Endothelial cell of umbilical vein (primary cell): ENCODE measurements around the gene BLM. TPM values are rescaled to one million over a fixed set of nuclear protein-coding genes. Genes with fewer than 3 reads are reported as not detected.

Experiments
- BruUV-seq: library from RNA; stranded (reverse); fragments of 400-500 nt; replicated peaks from 2 replicates; lab custom pipeline; 2021; lab: Mats Ljungman, UMichigan
- CTCF ChIA-PET: fragments of 300-600, 350-600 bp; sonication (Branson Sonifier 250); formaldehyde crosslinking; loops from one replicate; lab custom pipeline; 2021; ENCODE audit warnings: antibody characterized with exemption, inconsistent platforms; lab: Charles Lee
- POLR2A ChIA-PET: fragments of 300-600, 350-600 bp; sonication (Branson Sonifier 250); formaldehyde crosslinking; loops from one replicate; lab custom pipeline; 2021; ENCODE audit warnings: antibody characterized with exemption, inconsistent platforms; lab: Charles Lee
- DNase-seq: peaks from one replicate; pipeline ENCODE4 v3.0.0-alpha.2; 2011; ENCODE audit warnings: low read depth, low spot score
- FAIRE-seq: peaks from 2 replicates; lab custom pipeline; 2011; peaks lifted over from hg19 to GRCh38; lab: Jason Lieb, UNC
- H2AFZ ChIP-seq: 2 replicates; pipeline ENCODE4 v1.6.0; 2012; ENCODE audit warnings: low read depth, low read length, control low read depth, inconsistent platforms
- H3K27ac ChIP-seq: 2 replicates; pipeline ENCODE4 v1.5.1; 2011; ENCODE audit warnings: low read depth, mild to moderate bottlenecking, control low read depth, low read length, moderate library complexity; ENCODE audit not compliant: insufficient read depth
- H3K27me3 ChIP-seq, 2 experiments: 2 replicates each; pipeline versions ENCODE4 v1.6.0 to v1.6.1; 2011; ENCODE audit warnings: low read length in 2 of 2, mixed read lengths in 1 of 2; ENCODE audit not compliant: control insufficient read depth in 2 of 2, insufficient read depth in 2 of 2
- H3K36me3 ChIP-seq, 2 experiments: 2 replicates in 1 of 2; 3 replicates in 1 of 2; pipeline ENCODE4 v1.5.1; 2011; ENCODE audit warnings: low read length in 2 of 2, mild to moderate bottlenecking in 1 of 2, moderate library complexity in 1 of 2; ENCODE audit not compliant: control insufficient read depth in 2 of 2, insufficient read depth in 2 of 2; ENCODE audit errors: extremely low read depth in 1 of 2
- H3K4me1 ChIP-seq: 3 replicates; pipeline ENCODE4 v1.5.1; 2011; ENCODE audit warnings: mild to moderate bottlenecking, low read length; ENCODE audit not compliant: control insufficient read depth, insufficient read depth; ENCODE audit errors: extremely low read depth
- H3K4me2 ChIP-seq: 2 replicates; pipeline ENCODE4 v1.6.1; 2011; ENCODE audit warnings: low read length, control low read depth, mixed read lengths; ENCODE audit not compliant: insufficient read depth
- H3K4me3 ChIP-seq, 3 experiments: fragments of 200-600 bp in 1 of 3; sonication (generic), shearing (Covaris generic) in 1 of 3; replicated peaks in 1 of 3; 2 replicates each; pipeline ENCODE4 v1.5.1; 2011 to 2016; ENCODE audit warnings: control low read depth in 3 of 3, low read length in 3 of 3, mild to moderate bottlenecking in 2 of 3, inconsistent platforms in 1 of 3, low read depth in 1 of 3, moderate library complexity in 1 of 3; ENCODE audit not compliant: insufficient read depth in 1 of 3
- H3K79me2 ChIP-seq: 2 replicates; pipeline ENCODE4 v1.6.0; 2012; ENCODE audit warnings: low read length, inconsistent platforms; ENCODE audit not compliant: control insufficient read depth, insufficient read depth
- H3K9ac ChIP-seq: replicated peaks from 2 replicates; pipeline ENCODE3; 2011; ENCODE audit warnings: low read length, control low read depth; ENCODE audit not compliant: insufficient read depth; ENCODE audit errors: extremely low read depth
- H3K9me1 ChIP-seq: replicated peaks from 3 replicates; pipeline ENCODE4 v1.6.0; 2011; ENCODE audit warnings: mild to moderate bottlenecking, low read length; ENCODE audit not compliant: control insufficient read depth, insufficient read depth; ENCODE audit errors: extremely low read depth
- H3K9me3 ChIP-seq: replicated peaks from 2 replicates; pipeline ENCODE4 v1.5.1; 2012; ENCODE audit warnings: low read length, inconsistent platforms; ENCODE audit not compliant: control insufficient read depth, insufficient read depth
- H4K20me1 ChIP-seq: replicated peaks from 2 replicates; pipeline ENCODE3; 2011; ENCODE audit warnings: mild to moderate bottlenecking, low read length; ENCODE audit not compliant: control insufficient read depth, insufficient read depth; ENCODE audit errors: extremely low read depth
- CTCF ChIP-seq, 2 donors: IDR thresholded peaks; 1 replicate in 1 of 2; 2 replicates in 1 of 2; pipeline ENCODE4 v1.5.1; 2011; ENCODE audit warnings: low read length in 2 of 2, mild to moderate bottlenecking in 2 of 2, moderate library complexity in 2 of 2, control low read depth in 1 of 2, inconsistent platforms in 1 of 2, low read depth in 1 of 2; ENCODE audit not compliant: insufficient read depth in 1 of 2; ENCODE audit errors: extremely low read depth in 1 of 2
- EZH2 ChIP-seq: IDR thresholded peaks from 2 replicates; pipeline ENCODE4 v1.6.1; 2012; ENCODE audit warnings: borderline replicate concordance, low read depth, mild to moderate bottlenecking, moderate library complexity, low read length, inconsistent platforms; ENCODE audit not compliant: severe bottlenecking
- FOS ChIP-seq: IDR thresholded peaks from 2 replicates; pipeline ENCODE4 v1.6.1; 2011; ENCODE audit warnings: mild to moderate bottlenecking, low read length, moderate library complexity, borderline replicate concordance; ENCODE audit not compliant: insufficient read depth
- GATA2 ChIP-seq: IDR thresholded peaks from 2 replicates; pipeline ENCODE4 v1.7.0; 2011; ENCODE audit warnings: low read depth, mild to moderate bottlenecking, moderate library complexity, mixed read lengths, low read length; ENCODE audit not compliant: insufficient read length, insufficient read depth
- JUN ChIP-seq: IDR thresholded peaks from 2 replicates; pipeline ENCODE4 v1.6.1; 2011; ENCODE audit warnings: borderline replicate concordance, low read depth; ENCODE audit not compliant: insufficient read length, insufficient read depth
- MAX ChIP-seq: IDR thresholded peaks from 2 replicates; pipeline ENCODE4 v1.6.1; 2011; ENCODE audit not compliant: insufficient read depth, insufficient read length
- MYC ChIP-seq: IDR thresholded peaks from one replicate; pipeline ENCODE4 v1.6.1; 2011; ENCODE audit warnings: mild to moderate bottlenecking, low read depth, low read length
- POLR2A ChIP-seq: IDR thresholded peaks from 2 replicates; pipeline ENCODE4 v1.6.1; 2012; ENCODE audit warnings: low read depth, mild to moderate bottlenecking, control low read depth, low read length
- POLR2AphosphoS5 ChIP-seq: IDR thresholded peaks from 2 replicates; pipeline ENCODE4 v1.6.1; 2012; ENCODE audit warnings: low read depth, mild to moderate bottlenecking, control low read depth, low read length, moderate library complexity; ENCODE audit not compliant: insufficient read depth
- dilution Hi-C: fragments of 300-500 bp; cut with MboI; formaldehyde crosslinking; loops from one replicate; pipeline ENCODE4 v1.15.0; 2019; ENCODE audit warnings: low sequenced_read_pairs; ENCODE audit not compliant: extremely low pct_ligation_motif_present
- intact Hi-C: fragments of 100-400 bp; cut with micrococcal nuclease; formaldehyde crosslinking; loops from one replicate; pipeline ENCODE4 v1.10.0; 2022
- polyA plus RNA-seq, 4 experiments: library from polyadenylated mRNA; depleted of rRNA in 3 of 4; stranded (reverse) in 3 of 4; unstranded in 1 of 4; fragments of >200 nt; gene quantifications; 2 replicates each; pipeline versions ENCODE4 v1.2.1 to v1.2.3, GENCODE V29; 2011 to 2012; ENCODE audit warnings: missing spikeins in 1 of 4
- total RNA-seq: library from RNA; stranded (reverse); gene quantifications from 2 replicates; pipeline ENCODE4 v1.2.3, GENCODE V29; 2021

BLM gene
- total and polyA plus RNA-seq, 2 donors (not counting 3 experiments of a cell fraction or from before 2014, with no cell fraction given), result 3.8 to 17.3 TPM

DNA sequence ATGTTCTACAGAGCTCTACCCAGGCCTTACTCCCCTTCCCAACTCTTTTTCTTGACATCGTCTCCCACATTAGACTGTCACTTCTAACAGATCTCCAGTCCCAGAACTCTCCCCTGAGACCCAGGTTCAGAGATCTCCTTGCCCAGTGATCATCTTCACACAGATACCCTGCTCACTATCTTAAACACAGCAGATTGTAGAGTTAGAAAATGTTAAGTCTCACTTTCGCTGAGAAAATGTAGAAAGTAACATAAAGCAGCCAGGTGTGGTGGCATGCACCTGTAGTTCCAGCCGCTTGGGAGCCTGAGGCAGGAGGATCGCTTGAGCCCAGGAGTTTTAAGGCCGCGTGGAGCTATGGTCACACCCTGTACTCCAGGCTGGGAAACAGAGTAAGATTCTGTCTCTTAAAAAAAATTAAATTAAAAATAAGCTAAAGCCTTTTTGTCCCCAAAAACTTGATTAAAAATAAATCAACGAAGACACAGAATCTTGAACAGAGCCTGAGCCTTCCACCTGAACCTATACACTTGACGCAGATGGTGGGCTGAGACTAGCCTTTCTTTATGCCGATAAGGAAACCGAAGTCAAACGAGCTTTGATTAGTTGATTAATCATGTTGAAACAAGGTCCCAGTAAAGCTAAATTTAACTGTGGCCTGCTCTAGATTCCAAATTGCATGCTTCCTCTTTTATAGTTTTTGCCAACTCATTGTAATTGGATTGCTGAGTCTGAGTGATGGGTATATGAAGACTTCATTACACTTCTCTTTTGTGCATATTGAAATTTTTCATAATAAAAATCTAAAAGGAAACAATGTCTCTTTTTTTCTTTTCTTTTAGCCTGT, 31.3 kb upstream of the BLM start:
- no TSS peak for BruUV-seq
- dilution Hi-C loops (no loop called here), intact Hi-C loops (no loop called here)
- no peak overlapping the region for H2AFZ ChIP-seq
- no peaks in the 10 kb centered on the region for H3K9me1 ChIP-seq
- H3K36me3 ChIP-seq, result no peaks in the 10 kb centered on the region
- H3K4me2 ChIP-seq, result no peak overlapping the region
- peaks cover 5% of the 10 kb centered on the region for H3K4me1 ChIP-seq
- no peak overlapping the region for H3K9ac ChIP-seq
- TF ChIP-seq MYC, result no peak
- no peak for TF ChIP-seq POLR2AphosphoS5
- no peak for TF ChIP-seq FOS
- TF ChIP-seq GATA2, result no peak
- TF ChIP-seq EZH2, result no peak
- TF ChIP-seq POLR2A, result no peak
- no peak for TF ChIP-seq JUN
- TF ChIP-seq MAX, result no peak
- no peak for TF ChIP-seq CTCF (IDR thresholded peaks at IDR 0.05; ENCODE audit: extremely low read depth in 1 of 2, insufficient read depth in 1 of 2, low read depth in 1 of 2, low read length in 2 of 2)
- ChIA-PET POLR2A (no interaction called here), CTCF (interaction anchor here (1.2 kb wide), 2 partner anchors 38 to 199 kb away, joined by 3 to 7 read pairs; no protein-coding TSS in a partner anchor)
- H3K79me2 ChIP-seq, result no peaks in the 10 kb centered on the region
- FAIRE-seq, result no peak
- H3K9me3 ChIP-seq, result no peaks in the 10 kb centered on the region
- H4K20me1 ChIP-seq, result no peaks in the 10 kb centered on the region
- no peaks in the 10 kb centered on the region for H3K27me3 ChIP-seq
- no peak for DNase-seq
- no peak overlapping the region for H3K4me3 ChIP-seq
- no peak overlapping the region for H3K27ac ChIP-seq
